T-helper 1 cell (primary cell): Measurements from ENCODE around the gene ANKRD44.
"Not testable (repeated sequence)": the region's sequence is repeated elsewhere in the genome, so short reads cannot be mapped to it uniquely, and the experiment has no call there.

Experiments
- DNase-seq, 5 donors: peaks; one replicate each; pipeline ENCODE4 v3.0.0-alpha.2; 2012 to 2020

ANKRD44 gene

DNA sequence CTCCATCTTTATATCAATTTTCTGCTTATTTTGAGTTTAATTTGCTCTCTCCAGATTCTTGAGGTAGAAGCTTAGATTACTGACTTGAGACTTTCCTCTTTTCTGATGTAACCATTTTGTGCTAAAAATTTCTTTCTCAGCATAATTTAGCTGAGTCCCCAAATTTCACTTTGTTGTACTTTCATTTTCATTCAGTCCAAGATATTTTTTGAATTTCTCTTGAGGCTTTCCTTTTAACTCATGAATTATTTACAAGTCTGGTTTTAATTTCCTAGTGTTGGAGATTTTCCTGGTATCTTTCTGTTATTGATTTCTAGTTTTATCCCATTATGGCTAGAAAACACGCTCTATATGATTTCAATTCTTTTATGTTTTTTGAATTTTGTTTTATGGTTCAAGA lies 239.4 kb downstream of the ANKRD44 start:
- no peak for DNase-seq

- DNase-seq, result no peak
Measured at GRCh38 chr2:197069958-197070357, 240.6 kb downstream of the ANKRD44 start.

DNA sequence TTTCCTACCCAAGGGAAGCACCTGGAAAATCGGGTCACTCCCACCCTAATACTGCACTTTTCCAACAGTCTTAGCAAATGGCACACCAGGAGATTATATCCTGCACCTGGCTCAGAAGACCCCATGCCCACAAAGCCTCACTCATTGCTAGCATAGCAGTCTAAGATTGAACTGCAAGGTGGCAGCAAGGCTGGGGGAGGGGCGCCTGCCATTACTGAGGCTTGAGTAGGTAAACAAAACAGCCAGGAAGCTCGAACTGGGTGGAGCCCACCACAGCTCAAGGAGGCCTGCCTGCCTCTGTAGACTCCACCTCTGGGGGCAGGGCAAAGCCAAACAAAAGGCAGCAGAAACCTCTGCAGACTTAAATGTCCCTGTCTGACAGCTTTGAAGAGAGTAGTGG lies 248.0 kb downstream of the ANKRD44 start:
- DNase-seq, result peak in 3 of 5 donors; percentile 8 to 56 (median 24)

GRCh38 chr2:197059477-197059876 lies 251.1 kb downstream of the ANKRD44 start:
- DNase-seq, result no peak

- no peak for DNase-seq
Measured at GRCh38 chr2:197058777-197059300, 251.7 kb downstream of the ANKRD44 start.

DNA sequence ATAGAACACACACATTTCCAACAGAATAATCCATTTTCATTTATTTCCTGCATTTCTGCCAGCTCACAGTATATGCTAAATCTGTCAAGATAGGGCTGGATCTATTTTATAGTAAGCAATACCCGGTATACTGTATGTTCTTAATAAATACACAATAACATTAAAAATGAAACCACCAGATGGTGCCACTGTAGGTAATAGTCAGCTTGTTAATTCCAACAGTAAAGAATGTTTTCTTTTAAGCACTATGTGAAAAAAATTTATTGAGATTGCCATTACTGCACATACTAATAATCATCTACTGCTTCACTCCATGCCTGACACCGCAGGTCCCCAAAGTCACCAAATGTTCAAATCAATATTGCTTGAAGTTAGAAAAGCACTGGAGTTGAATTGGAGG lies 252.6 kb downstream of the ANKRD44 start:
- DNase-seq, result no peak

GRCh38 chr2:197055045-197055444 lies 255.5 kb downstream of the ANKRD44 start:
- DNase-seq, result no peak

DNA sequence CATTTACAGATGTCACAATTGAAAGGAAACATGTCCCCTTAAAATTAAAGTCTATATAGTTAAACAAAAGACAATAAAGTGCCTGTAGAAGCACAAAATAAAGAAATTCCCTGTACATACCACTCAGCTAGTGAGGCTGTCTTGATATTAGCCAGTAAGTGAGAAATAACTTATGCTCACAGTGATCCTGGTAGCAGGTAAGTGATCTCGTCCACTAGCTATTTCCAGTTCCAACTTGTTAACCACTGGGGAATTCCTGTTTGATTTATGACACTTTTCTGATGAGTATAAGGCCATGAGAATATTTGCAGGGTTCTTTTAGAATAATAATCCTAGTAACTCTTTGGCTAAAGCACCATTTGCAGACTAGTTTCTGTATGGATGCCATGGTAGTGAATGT lies 256.1 kb downstream of the ANKRD44 start:
- no peak for DNase-seq

DNA sequence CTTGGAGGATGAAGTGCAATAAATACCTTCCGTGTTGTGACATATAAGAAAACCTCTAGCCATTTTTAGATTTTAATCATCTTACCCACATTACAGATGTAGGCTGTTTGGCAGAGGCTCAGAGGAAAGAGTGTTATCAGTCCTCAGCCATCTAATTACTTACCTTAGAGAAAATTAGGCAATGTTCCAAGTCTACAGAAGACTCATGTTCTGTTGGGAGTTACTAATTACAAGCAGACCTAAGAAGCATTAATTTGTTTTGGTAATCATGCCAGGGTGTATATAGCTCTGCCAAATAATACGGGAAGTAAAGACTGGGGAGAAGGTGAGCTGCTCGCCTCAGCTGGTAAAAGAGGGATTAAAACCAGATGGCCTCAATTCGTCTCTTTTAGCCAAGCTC lies 258.2 kb downstream of the ANKRD44 start:
- DNase-seq, result no peak

DNA sequence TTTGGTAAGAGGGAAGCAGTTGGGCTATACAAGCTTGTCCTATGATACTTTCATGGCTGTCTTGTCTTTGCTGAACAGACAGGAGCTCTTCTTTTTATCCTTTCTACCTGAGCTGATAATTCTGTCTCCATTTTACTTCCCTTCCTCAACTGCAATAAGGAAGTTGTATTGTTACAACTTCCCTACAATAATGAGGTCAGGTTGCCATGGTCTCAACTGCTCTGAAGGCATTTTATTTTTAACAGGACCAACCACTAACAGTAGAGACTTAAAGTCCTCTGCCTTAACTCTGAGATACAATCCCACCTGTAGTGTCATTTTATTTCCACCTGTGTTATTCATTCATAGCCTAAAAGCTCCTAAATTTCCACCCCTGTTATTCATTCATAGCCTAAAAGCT lies 265.5 kb downstream of the ANKRD44 start:
- DNase-seq, result no peak

DNA sequence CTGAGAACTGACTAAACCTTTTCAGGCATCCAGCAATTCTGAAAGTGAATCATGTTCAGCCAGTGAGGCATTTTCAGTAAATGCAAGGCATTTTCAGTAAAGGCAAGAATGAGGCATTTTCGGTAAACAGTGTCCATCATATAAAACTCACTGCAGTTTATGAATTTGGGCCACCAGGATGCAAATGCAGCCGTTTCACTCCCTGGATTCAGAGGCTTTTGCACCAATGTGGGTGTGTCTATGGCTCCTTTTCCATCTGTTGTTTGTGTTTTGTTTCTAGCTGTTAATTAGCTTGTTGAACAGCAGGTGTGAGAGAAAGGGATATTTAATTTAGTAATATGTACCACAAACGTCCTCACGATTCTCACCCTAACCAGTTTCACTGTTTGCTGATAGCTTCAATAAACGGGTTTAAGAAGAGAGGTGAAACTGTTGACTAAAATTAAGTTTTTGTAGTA lies 267.8 kb downstream of the ANKRD44 start:
- DNase-seq, result peak in 1 of 5 donors; percentile 44

DNA sequence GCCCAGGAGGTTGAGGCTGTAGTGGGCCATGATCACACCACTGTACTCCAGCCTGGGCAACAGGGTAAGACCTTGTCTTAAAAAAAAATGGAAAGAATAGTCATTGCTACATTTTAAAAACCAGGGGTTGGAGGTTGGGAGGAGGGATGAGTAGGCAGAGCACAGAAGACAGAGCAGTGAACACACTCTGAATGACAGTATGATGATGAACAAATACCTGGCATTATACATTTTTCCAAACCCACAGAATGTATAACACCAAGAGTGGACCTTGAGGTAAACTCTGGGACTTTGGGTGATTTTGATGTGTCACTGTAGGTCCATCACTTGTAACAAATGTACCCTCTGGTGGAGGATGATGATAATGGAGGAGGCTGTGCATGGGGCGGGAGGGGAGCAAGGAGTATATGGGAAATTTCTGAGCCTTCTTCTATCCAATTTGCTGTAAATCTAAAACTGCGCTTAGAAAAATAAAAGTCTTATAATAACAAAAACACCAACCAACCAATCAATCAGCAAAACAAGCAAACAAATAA lies 272.6 kb downstream of the ANKRD44 start:
- no peak for DNase-seq

GRCh38 chr2:197035002-197035401 lies 275.6 kb downstream of the ANKRD44 start:
- no peak for DNase-seq

- no peak for DNase-seq
Measured at GRCh38 chr2:197034292-197034691, 276.3 kb downstream of the ANKRD44 start.

DNA sequence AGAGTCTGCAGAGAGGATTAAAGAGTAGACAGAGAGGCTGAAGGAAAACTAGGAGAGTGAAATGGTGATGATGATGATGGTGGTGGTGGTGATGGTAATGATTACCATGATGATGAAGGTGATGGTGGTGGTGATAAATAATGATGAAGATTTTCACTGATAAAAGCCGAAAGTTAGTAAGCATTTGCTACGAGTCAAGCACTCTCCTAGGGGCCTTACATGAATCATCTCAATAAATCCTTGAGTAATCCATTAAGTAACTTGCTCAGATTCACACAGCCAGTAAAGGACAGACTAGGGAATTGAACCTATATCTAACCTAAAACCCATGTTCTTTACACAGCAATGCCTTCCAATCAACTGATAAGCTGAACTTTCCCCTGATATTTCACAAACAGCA lies 277.4 kb downstream of the ANKRD44 start:
- DNase-seq, result no peak

DNA sequence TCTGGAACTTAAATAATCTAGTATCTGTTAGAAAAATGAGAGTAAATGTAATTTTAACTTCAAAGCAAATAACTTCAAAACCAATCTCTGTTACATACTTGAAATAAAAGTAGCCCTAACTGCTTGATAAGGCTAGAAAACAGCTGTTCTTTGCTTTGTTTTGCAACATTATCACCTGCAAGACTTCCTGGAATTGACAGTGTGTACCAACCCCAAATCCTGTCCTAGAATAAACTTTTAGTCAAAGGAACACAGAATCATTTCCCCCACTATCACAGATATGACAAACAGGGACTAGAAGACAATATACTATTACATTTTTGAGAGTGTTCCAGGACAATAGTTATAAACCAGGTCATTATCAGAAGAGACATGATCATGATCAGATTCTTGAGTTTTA lies 278.8 kb downstream of the ANKRD44 start:
- peak in 1 of 5 donors; percentile 17 for DNase-seq

- DNase-seq, result no peak
Measured at GRCh38 chr2:197030090-197030489, 280.5 kb downstream of the ANKRD44 start.

DNA sequence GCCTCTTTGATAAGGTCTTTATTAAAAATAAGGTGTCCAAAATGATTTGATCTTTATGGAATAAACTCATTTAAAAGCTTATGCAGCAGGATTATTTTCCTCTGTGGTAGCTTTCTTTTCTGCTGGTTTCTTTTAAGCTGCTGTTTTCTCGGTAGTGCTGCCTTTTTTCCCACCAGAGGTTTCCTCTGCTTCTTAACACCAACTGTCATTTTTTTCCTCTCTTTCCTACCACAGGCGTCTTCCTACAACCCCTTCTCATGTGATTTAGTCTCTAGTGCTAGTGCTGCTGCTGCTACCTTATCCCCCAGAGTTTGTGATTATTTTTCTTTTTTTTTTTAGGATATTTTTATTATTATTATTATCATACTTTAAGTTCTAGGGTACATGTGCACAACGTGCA lies 281.9 kb downstream of the ANKRD44 start:
- DNase-seq, result no peak

DNA sequence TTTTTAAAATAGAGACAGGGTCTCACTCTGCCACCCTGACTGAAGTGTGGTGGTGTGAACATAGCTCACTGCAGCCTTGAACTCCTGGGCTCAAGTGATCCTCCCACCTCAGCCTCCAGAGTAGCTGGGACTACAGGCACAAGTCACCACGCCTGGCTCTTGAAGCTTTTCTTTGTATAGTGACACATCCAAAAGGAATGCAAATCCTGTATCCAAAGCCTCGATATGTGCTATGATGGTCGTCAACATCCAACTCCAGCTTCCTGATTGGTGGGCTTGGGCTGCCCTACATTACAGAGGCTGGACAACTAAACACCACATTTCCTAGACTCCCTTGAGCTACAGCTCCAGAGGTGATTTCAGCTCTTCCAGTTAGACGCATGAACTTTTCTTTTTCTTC lies 282.4 kb downstream of the ANKRD44 start:
- no peak for DNase-seq

DNA sequence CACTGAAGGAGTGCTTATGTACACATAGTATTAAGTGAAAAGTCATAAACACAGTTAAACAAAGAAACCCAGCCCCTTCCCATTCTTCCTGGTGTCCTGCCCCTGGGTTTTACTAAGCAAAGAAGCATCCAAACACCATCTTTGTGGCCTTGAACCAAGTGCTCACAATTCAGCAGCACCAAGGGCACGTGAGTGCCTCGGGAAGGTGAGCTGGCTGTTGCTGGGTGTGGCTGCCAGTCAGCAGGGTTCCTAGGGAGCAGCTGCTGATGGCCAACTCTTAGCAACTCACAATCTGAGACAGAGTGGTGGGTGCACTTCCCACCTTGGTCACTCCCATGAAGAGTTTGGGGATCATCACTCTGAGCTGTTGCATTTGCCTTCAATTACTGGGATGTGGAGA lies 286.4 kb downstream of the ANKRD44 start:
- DNase-seq, result no peak

- DNase-seq, result not testable (repeated sequence)
Measured at GRCh38 chr2:197020921-197021320, 289.7 kb downstream of the ANKRD44 start.

- no peak for DNase-seq
Measured at GRCh38 chr2:197013098-197013497, 297.5 kb downstream of the ANKRD44 start.

DNA sequence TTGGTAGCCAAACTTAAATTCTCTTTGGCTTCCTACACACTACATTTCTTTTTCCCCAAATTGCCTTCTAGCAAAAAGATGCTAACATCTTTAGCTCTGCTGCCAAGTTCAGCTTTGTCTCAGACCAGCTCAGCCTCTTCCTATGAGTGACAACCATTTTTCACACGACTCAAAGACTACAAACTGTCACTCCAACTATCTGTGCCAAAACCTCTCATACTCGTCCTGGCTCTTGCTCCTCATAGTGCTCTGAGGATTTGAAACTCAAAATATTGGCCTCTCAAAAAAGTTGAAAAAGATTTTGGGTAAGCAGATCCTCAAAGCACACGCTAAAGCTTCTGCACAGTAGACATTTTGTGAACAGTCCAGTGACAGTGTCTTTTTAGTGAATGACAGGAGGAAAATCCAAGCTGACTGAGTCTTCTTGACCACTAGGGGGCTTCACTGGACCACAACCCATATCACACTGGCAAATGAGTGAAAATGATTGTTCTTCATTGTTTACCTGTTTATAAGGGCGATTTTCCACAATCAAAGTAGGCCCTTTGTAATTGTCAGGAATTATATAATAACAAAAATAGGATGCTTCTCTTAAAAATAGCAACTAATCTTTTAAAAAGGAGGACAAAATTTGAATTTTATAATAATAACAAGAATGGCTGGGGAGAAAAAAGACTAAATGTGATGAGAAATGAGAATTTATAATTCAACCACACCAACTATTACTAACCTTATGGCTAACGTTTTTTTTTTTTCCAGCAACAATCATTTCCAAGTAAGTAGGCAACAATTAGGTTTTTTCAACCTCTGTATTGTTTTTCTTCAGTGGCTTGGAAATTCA lies 298.6 kb downstream of the ANKRD44 start:
- DNase-seq, result peak in 2 of 5 donors; percentile 5 to 49

DNA sequence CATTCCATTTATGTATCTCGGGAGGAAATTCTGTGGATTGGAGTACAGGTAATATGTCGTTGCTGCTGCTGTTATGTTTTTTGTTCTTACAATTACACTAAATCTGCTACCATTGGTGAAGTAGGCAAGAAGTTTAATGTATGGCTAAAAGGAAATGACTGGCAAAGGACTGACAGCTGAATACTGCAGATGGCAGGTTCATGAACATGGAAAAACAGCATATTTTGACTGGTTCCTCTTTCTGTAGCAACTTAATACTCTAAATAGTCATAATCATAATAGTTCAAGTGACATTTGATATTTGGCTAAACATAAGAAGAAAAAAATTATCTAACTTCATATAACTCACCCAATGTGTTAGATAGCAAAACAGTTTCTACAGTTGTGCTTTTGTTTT lies 299.6 kb downstream of the ANKRD44 start:
- no peak for DNase-seq
